SK-N-SH (cell line): ENCODE data around the gene ZSCAN21. TPM values are rescaled to one million over a fixed set of nuclear protein-coding genes. Genes with fewer than 3 reads are reported as not detected.

Experiments
- CTCF ChIA-PET: fragments of 300-600, 350-600 bp; formaldehyde crosslinking; extraction: SDS; loops from one replicate; lab custom pipeline; 2021; lab: Yijun Ruan, JAX
- POLR2A ChIA-PET: fragments of 350-600 bp; sonication (Branson Sonifier 250); formaldehyde crosslinking; extraction: SDS; loops from one replicate; lab custom pipeline; 2020; ENCODE audit warnings: antibody characterized with exemption, inconsistent platforms; lab: Yijun Ruan, JAX
- DNase-seq: peaks from one replicate; pipeline ENCODE4 v3.0.0; 2012
- H2AFZ ChIP-seq: fragments of 200-600 bp; sonication (generic); 2 replicates; pipeline ENCODE4 v1.8.1; 2016; ENCODE audit warnings: antibody characterized with exemption, mild to moderate bottlenecking, low read depth
- H3F3A ChIP-seq: fragments of 200-600 bp; sonication (generic); replicated peaks from 2 replicates; pipeline ENCODE3; 2016; ENCODE audit warnings: antibody characterized with exemption, mild to moderate bottlenecking; ENCODE audit not compliant: insufficient read depth
- H3K27ac ChIP-seq, 2 experiments: fragments of 200-500 bp in 1 of 2; fragments of 200-600 bp in 1 of 2; sonication (Bioruptor generic) in 1 of 2; sonication (generic), shearing (Covaris generic) in 1 of 2; 2 replicates each; pipeline versions ENCODE4 v1.5.1 to v1.6.1; 2014 to 2016; ENCODE audit warnings: low read depth in 2 of 2, inconsistent platforms in 1 of 2, low read length in 1 of 2, mild to moderate bottlenecking in 1 of 2, mixed read lengths in 1 of 2
- H3K27me3 ChIP-seq: fragments of 200-600 bp; sonication (generic), shearing (Covaris generic); 2 replicates; pipeline ENCODE4 v1.6.1; 2016; ENCODE audit warnings: mixed run types; ENCODE audit not compliant: insufficient read depth
- H3K36me3 ChIP-seq, 2 experiments: fragments of 200-500 bp in 1 of 2; fragments of 200-600 bp in 1 of 2; sonication (Bioruptor generic) in 1 of 2; sonication (generic) in 1 of 2; replicated peaks in 1 of 2; 2 replicates each; pipeline versions ENCODE3 to v1.5.1; 2014 to 2016; ENCODE audit warnings: low read length in 1 of 2, mild to moderate bottlenecking in 1 of 2; ENCODE audit not compliant: insufficient read depth in 2 of 2, control insufficient read depth in 1 of 2
- H3K4me1 ChIP-seq, 2 experiments: fragments of 200-500 bp in 1 of 2; fragments of 200-600 bp in 1 of 2; sonication (Bioruptor generic) in 1 of 2; sonication (generic), shearing (Covaris generic) in 1 of 2; 2 replicates each; pipeline versions ENCODE4 v1.5.1 to v1.6.1; 2014 to 2016; ENCODE audit warnings: low read depth in 1 of 2, low read length in 1 of 2, mixed run types in 1 of 2; ENCODE audit not compliant: insufficient read depth in 2 of 2, control insufficient read depth in 1 of 2
- H3K4me2 ChIP-seq: fragments of 200-600 bp; sonication (generic), shearing (Covaris generic); 2 replicates; pipeline ENCODE4 v1.6.1; 2017; ENCODE audit warnings: mixed run types
- H3K4me3 ChIP-seq, 2 experiments: fragments of 200-500 bp in 1 of 2; fragments of 200-600 bp in 1 of 2; sonication (Bioruptor generic) in 1 of 2; sonication (generic), shearing (Covaris generic) in 1 of 2; 2 replicates each; pipeline versions ENCODE4 v1.5.1 to v1.8.1; 2014 to 2016; ENCODE audit warnings: low read depth in 2 of 2, inconsistent platforms in 1 of 2, low read length in 1 of 2, mild to moderate bottlenecking in 1 of 2, mixed read lengths in 1 of 2, moderate library complexity in 1 of 2
- H3K79me2 ChIP-seq: fragments of 200-600 bp; sonication (generic); 2 replicates; pipeline ENCODE4 v1.8.1; 2017; ENCODE audit warnings: mild to moderate bottlenecking; ENCODE audit not compliant: insufficient read depth
- H3K9ac ChIP-seq: fragments of 200-600 bp; sonication (generic); 2 replicates; pipeline ENCODE4 v1.6.1; 2017; ENCODE audit warnings: mixed run types
- H3K9me2 ChIP-seq: fragments of 200-600 bp; sonication (generic); 2 replicates; pipeline ENCODE4 v1.6.1; 2017; ENCODE audit warnings: mixed run types
- H3K9me3 ChIP-seq: fragments of 200-600 bp; sonication (generic); 2 replicates; pipeline ENCODE4 v1.6.1; 2017; ENCODE audit warnings: mixed run types, mild to moderate bottlenecking, moderate library complexity
- H4K20me1 ChIP-seq: fragments of 200-600 bp; sonication (generic); 2 replicates; pipeline ENCODE4 v1.6.1; 2017; ENCODE audit warnings: mild to moderate bottlenecking, mixed run types; ENCODE audit not compliant: insufficient read depth
- CHD2 ChIP-seq: fragments of 150-350 bp; IDR thresholded peaks from 2 replicates; pipeline ENCODE4 v1.6.1; 2018; ENCODE audit warnings: low read length; ENCODE audit not compliant: partially characterized antibody
- CTCF ChIP-seq: fragments of 200-600 bp; sonication (generic); IDR thresholded peaks from 2 replicates; pipeline ENCODE4 v1.6.1; 2017; ENCODE audit warnings: antibody characterized with exemption, mild to moderate bottlenecking, moderate library complexity
- EP300 ChIP-seq, 2 experiments: IDR thresholded peaks; 2 replicates each; pipeline versions ENCODE4 v1.4.0 to v1.6.1; 2012; ENCODE audit warnings: borderline replicate concordance in 1 of 2, low read depth in 1 of 2, low read length in 1 of 2
- FOXJ3 ChIP-seq: sonication (generic); formaldehyde crosslinking; IDR thresholded peaks from 2 replicates; pipeline ENCODE4 v1.5.1; 2020; ENCODE audit warnings: mild to moderate bottlenecking, missing genetic modification reagents
- FOXM1 ChIP-seq: IDR thresholded peaks from 2 replicates; pipeline ENCODE4 v1.4.0; 2012; ENCODE audit warnings: low read depth, mild to moderate bottlenecking
- GABPA ChIP-seq: IDR thresholded peaks from 2 replicates; pipeline ENCODE4 v1.4.0; 2012; ENCODE audit warnings: low read depth, mild to moderate bottlenecking
- IRF3 ChIP-seq: fragments of 150-350 bp; IDR thresholded peaks from 2 replicates; pipeline ENCODE4 v1.6.1; 2016; ENCODE audit warnings: mild to moderate bottlenecking, low read depth, low read length
- MXI1 ChIP-seq: IDR thresholded peaks from 2 replicates; pipeline ENCODE4 v1.6.1; 2012; ENCODE audit warnings: mild to moderate bottlenecking, low read depth, low read length, improper control_type of control experiment
- POLR2AphosphoS5 ChIP-seq: IDR thresholded peaks from 2 replicates; pipeline ENCODE4 v1.6.1; 2012; ENCODE audit warnings: low read depth, low read length
- RAD21 ChIP-seq: IDR thresholded peaks from 2 replicates; pipeline ENCODE4 v1.6.1; 2012; ENCODE audit warnings: mild to moderate bottlenecking, low read length
- RXRA ChIP-seq: IDR thresholded peaks from 2 replicates; pipeline ENCODE4 v1.4.0; 2012; ENCODE audit warnings: low read depth, mild to moderate bottlenecking, borderline replicate concordance
- SIN3A ChIP-seq: IDR thresholded peaks from 2 replicates; pipeline ENCODE4 v1.6.1; 2012; ENCODE audit warnings: low read depth, mild to moderate bottlenecking, low read length, moderate library complexity, borderline replicate concordance
- SMC3 ChIP-seq: IDR thresholded peaks from 2 replicates; pipeline ENCODE4 v1.6.1; 2012; ENCODE audit warnings: low read depth, low read length, improper control_type of control experiment
- TCF12 ChIP-seq: IDR thresholded peaks from 2 replicates; pipeline ENCODE4 v1.4.0; 2012
- WGBS: methylation state at CpG from one replicate; pipeline ENCODE4 v1.1.6; 2017; ENCODE audit warnings: low lambda C conversion rate; 5-methylcytosine and 5-hydroxymethylcytosine counted together
- polyA plus RNA-seq, 3 experiments: library from polyadenylated mRNA; depleted of rRNA; stranded (reverse); fragments of >200 nt; gene quantifications; 2 replicates each; pipeline ENCODE4 v1.2.3, GENCODE V29; 2012
- TF ChIP-seq, protein P1 (sequence below): IDR thresholded peaks from 2 replicates; pipeline ENCODE4 v1.6.1; 2012; ENCODE audit warnings: mild to moderate bottlenecking, low read depth, low read length, moderate library complexity
- TF ChIP-seq, protein P2 (sequence below): IDR thresholded peaks from 2 replicates; pipeline ENCODE4; 2012
- TF ChIP-seq, protein P3 (sequence below): IDR thresholded peaks from 2 replicates; pipeline ENCODE4 v1.4.0; 2012; ENCODE audit warnings: low read depth, borderline replicate concordance
- TF ChIP-seq, protein P4 (sequence below): fragments of 150-350 bp; IDR thresholded peaks from 2 replicates; pipeline ENCODE4 v1.6.1; 2017; ENCODE audit warnings: antibody characterized with exemption, low read length, low read depth, borderline replicate concordance

ZSCAN21 gene
- polyA plus RNA-seq, 1 of the 3 experiments (the other 2 are of a cell fraction): 17.5 TPM

GRCh38 chr7:100038326-100038725, 11.2 kb upstream of the ZSCAN21 start:
- Histone ChIP-seq H3K27me3 (no peaks in the 10 kb centered on the region), H3K36me3 (peaks cover 33 to 46% of the 10 kb centered on the region in 2 experiments), H4K20me1 (no peaks in the 10 kb centered on the region), H3K4me2 (no peak overlapping the region), H3K4me3 (no peak overlapping the region), H3F3A (peaks cover 30% of the 10 kb centered on the region), H3K27ac (no peak overlapping the region), H3K9me2 (no peaks in the 10 kb centered on the region), H3K9ac (no peak overlapping the region), H2AFZ (no peak overlapping the region), H3K4me1 (no peaks in the 10 kb centered on the region), H3K9me3 (no peaks in the 10 kb centered on the region), H3K79me2 (peaks cover 6% of the 10 kb centered on the region; the same call in 1 of the 2 replicates)
- TF ChIP-seq POLR2AphosphoS5: no peak
- no peak for TF ChIP-seq RAD21
- no peak for TF ChIP-seq RXRA
- no peak for TF ChIP-seq SMC3
- no peak for TF ChIP-seq GABPA
- TF ChIP-seq CTCF: no peak
- no peak for TF ChIP-seq MXI1
- TF ChIP-seq, protein P1, sequence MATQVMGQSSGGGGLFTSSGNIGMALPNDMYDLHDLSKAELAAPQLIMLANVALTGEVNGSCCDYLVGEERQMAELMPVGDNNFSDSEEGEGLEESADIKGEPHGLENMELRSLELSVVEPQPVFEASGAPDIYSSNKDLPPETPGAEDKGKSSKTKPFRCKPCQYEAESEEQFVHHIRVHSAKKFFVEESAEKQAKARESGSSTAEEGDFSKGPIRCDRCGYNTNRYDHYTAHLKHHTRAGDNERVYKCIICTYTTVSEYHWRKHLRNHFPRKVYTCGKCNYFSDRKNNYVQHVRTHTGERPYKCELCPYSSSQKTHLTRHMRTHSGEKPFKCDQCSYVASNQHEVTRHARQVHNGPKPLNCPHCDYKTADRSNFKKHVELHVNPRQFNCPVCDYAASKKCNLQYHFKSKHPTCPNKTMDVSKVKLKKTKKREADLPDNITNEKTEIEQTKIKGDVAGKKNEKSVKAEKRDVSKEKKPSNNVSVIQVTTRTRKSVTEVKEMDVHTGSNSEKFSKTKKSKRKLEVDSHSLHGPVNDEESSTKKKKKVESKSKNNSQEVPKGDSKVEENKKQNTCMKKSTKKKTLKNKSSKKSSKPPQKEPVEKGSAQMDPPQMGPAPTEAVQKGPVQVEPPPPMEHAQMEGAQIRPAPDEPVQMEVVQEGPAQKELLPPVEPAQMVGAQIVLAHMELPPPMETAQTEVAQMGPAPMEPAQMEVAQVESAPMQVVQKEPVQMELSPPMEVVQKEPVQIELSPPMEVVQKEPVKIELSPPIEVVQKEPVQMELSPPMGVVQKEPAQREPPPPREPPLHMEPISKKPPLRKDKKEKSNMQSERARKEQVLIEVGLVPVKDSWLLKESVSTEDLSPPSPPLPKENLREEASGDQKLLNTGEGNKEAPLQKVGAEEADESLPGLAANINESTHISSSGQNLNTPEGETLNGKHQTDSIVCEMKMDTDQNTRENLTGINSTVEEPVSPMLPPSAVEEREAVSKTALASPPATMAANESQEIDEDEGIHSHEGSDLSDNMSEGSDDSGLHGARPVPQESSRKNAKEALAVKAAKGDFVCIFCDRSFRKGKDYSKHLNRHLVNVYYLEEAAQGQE: no peak
- TF ChIP-seq SIN3A: no peak
- TF ChIP-seq CHD2: no peak
- TF ChIP-seq FOXJ3 (CRISPR knock-in tag): no peak
- 97% methylated on average over 7 of the region's 7 CpGs for WGBS
- POLR2A ChIA-PET: interaction anchor here (1.0 kb wide), 1 partner anchor 23 kb away, joined by 4 read pairs; the partner anchor contains the start of gene ZKSCAN1
- CTCF ChIA-PET: interaction anchor here (1.0 to 1.6 kb wide), 3 partner anchors 12 to 18 kb away, joined by 3 to 5 read pairs (median 3); partner anchors contain the start of gene ZSCAN21
- no peak for DNase-seq

GRCh38 chr7:100040575-100040974, 9.0 kb upstream of the ZSCAN21 start:
- CTCF ChIA-PET: no interaction called here
- H4K20me1 ChIP-seq: no peaks in the 10 kb centered on the region
- 97% methylated on average over 7 of the region's 7 CpGs for WGBS
- TF ChIP-seq, protein P2, sequence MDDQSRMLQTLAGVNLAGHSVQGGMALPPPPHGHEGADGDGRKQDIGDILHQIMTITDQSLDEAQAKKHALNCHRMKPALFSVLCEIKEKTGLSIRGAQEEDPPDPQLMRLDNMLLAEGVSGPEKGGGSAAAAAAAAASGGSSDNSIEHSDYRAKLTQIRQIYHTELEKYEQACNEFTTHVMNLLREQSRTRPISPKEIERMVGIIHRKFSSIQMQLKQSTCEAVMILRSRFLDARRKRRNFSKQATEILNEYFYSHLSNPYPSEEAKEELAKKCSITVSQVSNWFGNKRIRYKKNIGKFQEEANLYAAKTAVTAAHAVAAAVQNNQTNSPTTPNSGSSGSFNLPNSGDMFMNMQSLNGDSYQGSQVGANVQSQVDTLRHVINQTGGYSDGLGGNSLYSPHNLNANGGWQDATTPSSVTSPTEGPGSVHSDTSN: no peak
- TF ChIP-seq, protein P3, sequence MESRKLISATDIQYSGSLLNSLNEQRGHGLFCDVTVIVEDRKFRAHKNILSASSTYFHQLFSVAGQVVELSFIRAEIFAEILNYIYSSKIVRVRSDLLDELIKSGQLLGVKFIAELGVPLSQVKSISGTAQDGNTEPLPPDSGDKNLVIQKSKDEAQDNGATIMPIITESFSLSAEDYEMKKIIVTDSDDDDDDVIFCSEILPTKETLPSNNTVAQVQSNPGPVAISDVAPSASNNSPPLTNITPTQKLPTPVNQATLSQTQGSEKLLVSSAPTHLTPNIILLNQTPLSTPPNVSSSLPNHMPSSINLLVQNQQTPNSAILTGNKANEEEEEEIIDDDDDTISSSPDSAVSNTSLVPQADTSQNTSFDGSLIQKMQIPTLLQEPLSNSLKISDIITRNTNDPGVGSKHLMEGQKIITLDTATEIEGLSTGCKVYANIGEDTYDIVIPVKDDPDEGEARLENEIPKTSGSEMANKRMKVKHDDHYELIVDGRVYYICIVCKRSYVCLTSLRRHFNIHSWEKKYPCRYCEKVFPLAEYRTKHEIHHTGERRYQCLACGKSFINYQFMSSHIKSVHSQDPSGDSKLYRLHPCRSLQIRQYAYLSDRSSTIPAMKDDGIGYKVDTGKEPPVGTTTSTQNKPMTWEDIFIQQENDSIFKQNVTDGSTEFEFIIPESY: no peak
- no peak for TF ChIP-seq FOXM1
- no peak for TF ChIP-seq EP300 (IDR thresholded peaks at IDR 0.05; ENCODE audit: borderline replicate concordance in 1 of 2, low read depth in 1 of 2, low read length in 1 of 2)
- no peak for TF ChIP-seq TCF12
- TF ChIP-seq IRF3: no peak
- TF ChIP-seq, protein P4, sequence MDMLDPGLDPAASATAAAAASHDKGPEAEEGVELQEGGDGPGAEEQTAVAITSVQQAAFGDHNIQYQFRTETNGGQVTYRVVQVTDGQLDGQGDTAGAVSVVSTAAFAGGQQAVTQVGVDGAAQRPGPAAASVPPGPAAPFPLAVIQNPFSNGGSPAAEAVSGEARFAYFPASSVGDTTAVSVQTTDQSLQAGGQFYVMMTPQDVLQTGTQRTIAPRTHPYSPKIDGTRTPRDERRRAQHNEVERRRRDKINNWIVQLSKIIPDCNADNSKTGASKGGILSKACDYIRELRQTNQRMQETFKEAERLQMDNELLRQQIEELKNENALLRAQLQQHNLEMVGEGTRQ: no peak

More at GRCh38 chr7:100040575-100040974, 9.0 kb upstream of the ZSCAN21 start:
- H3K9ac ChIP-seq: no peak overlapping the region
- no peaks in the 10 kb centered on the region for H3K9me3 ChIP-seq
- H3K27ac ChIP-seq: peak overlapping the region in 1 of 2 experiments; percentile 29; a peak in 1 of 4 replicates
- no peaks in the 10 kb centered on the region for H3K27me3 ChIP-seq
- peaks cover 16% of the 10 kb centered on the region for H3F3A ChIP-seq
- peaks cover 6% of the 10 kb centered on the region; the same call in 1 of the 2 replicates for H3K79me2 ChIP-seq
- POLR2A ChIA-PET: no interaction called here
- no peak for DNase-seq
- no peak overlapping the region for H3K4me2 ChIP-seq
- no peaks in the 10 kb centered on the region for H3K4me1 ChIP-seq
- H3K4me3 ChIP-seq: no peak overlapping the region
- no peaks in the 10 kb centered on the region for H3K9me2 ChIP-seq
- H2AFZ ChIP-seq: no peak overlapping the region
- H3K36me3 ChIP-seq: peaks cover 20 to 23% of the 10 kb centered on the region in 2 experiments
